K562 (cell line): ENCODE results near the gene MYL5. TPM values are rescaled to one million over a fixed set of nuclear protein-coding genes. Genes with fewer than 3 reads are reported as not detected.

Experiments
- ATF4 ChIP-seq: fragments of 450-650 bp; formaldehyde crosslinking; IDR thresholded peaks from 2 replicates; pipeline ENCODE4 v1.4.0; 2022; ENCODE audit warnings: mild to moderate bottlenecking, moderate library complexity
- BRF1 ChIP-seq: IDR thresholded peaks from 3 replicates; pipeline ENCODE4 v1.6.1; 2011; ENCODE audit warnings: borderline replicate concordance, mild to moderate bottlenecking; ENCODE audit not compliant: insufficient read length; ENCODE audit errors: extremely low read depth
- CHD2 ChIP-seq: IDR thresholded peaks from 2 replicates; pipeline ENCODE4 v1.6.1; 2011; ENCODE audit warnings: low read depth, low read length
- E2F6 ChIP-seq, 2 experiments: IDR thresholded peaks; 2 replicates each; pipeline ENCODE4 v1.6.1; 2011; ENCODE audit warnings: borderline replicate concordance in 1 of 2, control low read depth in 1 of 2, low read depth in 1 of 2, low read length in 1 of 2, mild to moderate bottlenecking in 1 of 2, mixed read lengths in 1 of 2, moderate library complexity in 1 of 2; ENCODE audit not compliant: insufficient read depth in 1 of 2, insufficient read length in 1 of 2, poor library complexity in 1 of 2, severe bottlenecking in 1 of 2; ENCODE audit errors: extremely low read depth in 1 of 2
- EZH2 ChIP-seq: IDR thresholded peaks from 2 replicates; pipeline ENCODE4 v1.6.1; 2012; ENCODE audit warnings: low read depth, mild to moderate bottlenecking, inconsistent platforms, low read length, borderline replicate concordance
- HOXB6 ChIP-seq: fragments of 250-450 bp; sonication (Bioruptor Pico); IDR thresholded peaks from 2 replicates; pipeline ENCODE4 v1.5.1; 2022; ENCODE audit warnings: mild to moderate bottlenecking, borderline replicate concordance
- JUNB ChIP-seq: fragments of 450-650 bp; formaldehyde crosslinking; conservative IDR thresholded peaks from 2 replicates; pipeline ENCODE4 v1.4.0; 2020; ENCODE audit warnings: mild to moderate bottlenecking
- NCOR1 ChIP-seq: fragments of 450-650 bp; IDR thresholded peaks from 2 replicates; pipeline ENCODE4 v1.6.1; 2016; ENCODE audit warnings: mild to moderate bottlenecking, moderate library complexity
- NR1H2 ChIP-seq: sonication (generic); formaldehyde crosslinking; IDR thresholded peaks from 2 replicates; pipeline ENCODE4 v1.4.0; 2020; ENCODE audit warnings: mild to moderate bottlenecking, missing genetic modification reagents
- PKNOX1 ChIP-seq: fragments of 450-650 bp; IDR thresholded peaks from 2 replicates; pipeline ENCODE4 v1.6.1; 2016
- POLR2G ChIP-seq: fragments of 200-400 bp; formaldehyde crosslinking; IDR thresholded peaks from 2 replicates; pipeline ENCODE4 v1.6.1; 2017; ENCODE audit warnings: low read depth, mild to moderate bottlenecking, antibody characterized with exemption, low read length, moderate library complexity
- RBM25 ChIP-seq: fragments of 200-400 bp; formaldehyde crosslinking; IDR thresholded peaks from 2 replicates; pipeline ENCODE4 v1.6.1; 2018; ENCODE audit warnings: low read length, low read depth, moderate library complexity; ENCODE audit not compliant: severe bottlenecking
- STAT5A ChIP-seq: IDR thresholded peaks from 2 replicates; pipeline ENCODE4 v1.6.1; 2012; ENCODE audit warnings: low read length, inconsistent platforms, borderline replicate concordance
- SUPT5H ChIP-seq: fragments of 450-650 bp; IDR thresholded peaks from 2 replicates; pipeline ENCODE4 v1.6.1; 2016
- TOE1 ChIP-seq, 2 experiments: fragments of 450-650 bp in 1 of 2; sonication (generic) in 1 of 2; formaldehyde crosslinking in 1 of 2; IDR thresholded peaks; 2 replicates each; pipeline versions ENCODE4 v1.7.1 to v1.8.0; 2016 to 2022; ENCODE audit warnings: borderline replicate concordance in 2 of 2, mild to moderate bottlenecking in 2 of 2, antibody characterized with exemption in 1 of 2, inconsistent platforms in 1 of 2, low read depth in 1 of 2, missing genetic modification reagents in 1 of 2, moderate library complexity in 1 of 2
- ZNF212 ChIP-seq: fragments of 450-650 bp; formaldehyde crosslinking; IDR thresholded peaks from 2 replicates; pipeline ENCODE4 v1.4.0; 2020; ENCODE audit warnings: mild to moderate bottlenecking
- ZNF316 ChIP-seq: fragments of 450-650 bp; IDR thresholded peaks from 2 replicates; pipeline ENCODE4 v1.6.1; 2016
- ZNF766 ChIP-seq: fragments of 200-800 bp; sonication (Bioruptor generic); conservative IDR thresholded peaks from 2 replicates; pipeline ENCODE4 v1.6.1; 2016; ENCODE audit warnings: missing genetic modification characterization, missing compliant biosample characterization
- polyA plus RNA-seq, 8 experiments: library from polyadenylated mRNA; depleted of rRNA in 4 of 8; stranded (reverse) in 5 of 8; unstranded in 3 of 8; fragments of >200 nt; fragmentation: Nextera tagmentation in 2 of 8; fragmentation: Illumina TruSeq in 1 of 8; extraction: Ambion mirVana in 2 of 8; extraction: Trizol in 1 of 8; gene quantifications; 2 replicates each; pipeline versions ENCODE4 v1.2.1 to v1.2.3, GENCODE V29; 2011 to 2014; ENCODE audit warnings: inconsistent platforms in 1 of 8, missing spikeins in 1 of 8
- total RNA-seq, 7 experiments: library from RNA; depleted of rRNA in 6 of 7; stranded (reverse); fragments of >200 nt in 6 of 7; fragmentation: Illumina TruSeq in 2 of 7; extraction: Trizol in 2 of 7; gene quantifications; 2 replicates each; pipeline versions ENCODE4 v1.2.1 to v1.2.3, GENCODE V29; 2011 to 2021; ENCODE audit warnings: low replicate concordance in 1 of 7

The MYL5 gene
- total and polyA plus RNA-seq, 9 of the 15 experiments (the other 6 are each of a cell fraction or from before 2014, with no cell fraction given) = 1.4 to 10.0 (median 4.1) TPM

GRCh38 chr4:687048-687970, 13.0 kb downstream of the MYL5 start (continued):
- TF ChIP-seq BRF1 (no peak), PKNOX1 (peak; percentile 98), ZNF316 (peak; percentile 1; the same call in 1 of the 2 replicates), ATF4 (CRISPR knock-in tag) (no peak), HOXB6 (CRISPR knock-in tag) (no peak), ZNF212 (CRISPR knock-in tag) (no peak), CHD2 (peak; percentile 19; the same call in 1 of the 2 replicates), POLR2G (peak; percentile 88), TOE1 (IDR thresholded peaks at IDR 0.05; ENCODE audit: borderline replicate concordance) (peak; percentile 50; the same call in 1 of the 2 replicates), TOE1 (CRISPR knock-in tag; IDR thresholded peaks at IDR 0.05; ENCODE audit: borderline replicate concordance, low read depth) (0 out of 2 replicates have a peak, but pooled peaks have one; percentile 75), JUNB (0 out of 2 replicates have a peak, but pooled peaks have one; percentile 7), RBM25 (no peak), NCOR1 (peak; percentile 41; the same call in 1 of the 2 replicates), SUPT5H (peak; percentile 71), STAT5A (no peak), NR1H2 (CRISPR knock-in tag) (no peak), ZNF766 (peak; percentile 68; the same call in 1 of the 2 replicates), EZH2 (no peak), E2F6 (IDR thresholded peaks at IDR 0.05; ENCODE audit: borderline replicate concordance in 1 of 2, extremely low read depth in 1 of 2, insufficient read depth in 1 of 2, insufficient read length in 1 of 2, low read depth in 1 of 2, low read length in 1 of 2, poor library complexity in 1 of 2, severe bottlenecking in 1 of 2) (peak in 1 of 2 experiments; percentile 27)
